Occipital lobe (tissue), 2 donors: ENCODE measurements around the gene SIPA1L3. TPM values are rescaled to one million over a fixed set of nuclear protein-coding genes. Genes with fewer than 3 reads are reported as not detected.
"Not testable (repeated sequence)": the region's sequence is repeated elsewhere in the genome, so short reads cannot be mapped to it uniquely, and the experiment has no call there.

ENCODE experiments used
- DNase-seq: peaks from one replicate; lab custom pipeline; 2025; lab: John Stamatoyannopoulos, UW
- total RNA-seq: library from RNA; depleted of rRNA; stranded (reverse); fragments of >200 nt; gene quantifications from one replicate; pipeline ENCODE4 v1.2.3, GENCODE V29; 2014

Gene SIPA1L3
- total RNA-seq, 1 donor from 2014 or later = 8.6 TPM

DNA sequence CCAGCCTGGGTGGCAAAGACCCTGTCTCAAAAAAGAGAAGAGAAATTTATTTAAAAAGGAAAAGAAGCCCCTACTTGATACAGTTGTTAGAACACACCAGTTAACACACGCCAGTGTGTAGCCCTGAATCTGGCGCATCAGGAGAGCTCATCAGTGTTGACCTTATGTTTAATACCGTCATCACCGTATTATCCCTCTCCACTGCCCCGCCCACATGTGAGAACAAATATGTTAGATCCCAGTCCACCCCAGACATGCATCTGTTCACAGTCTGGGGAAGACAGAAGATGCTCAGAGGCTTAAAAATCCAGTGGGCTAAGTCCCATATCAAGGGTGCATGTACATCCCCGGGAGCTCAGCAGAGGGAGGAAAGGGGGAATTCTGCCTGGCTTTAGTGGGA lies 161.8 kb downstream of the SIPA1L3 start:
- DNase-seq = no peak

DNA sequence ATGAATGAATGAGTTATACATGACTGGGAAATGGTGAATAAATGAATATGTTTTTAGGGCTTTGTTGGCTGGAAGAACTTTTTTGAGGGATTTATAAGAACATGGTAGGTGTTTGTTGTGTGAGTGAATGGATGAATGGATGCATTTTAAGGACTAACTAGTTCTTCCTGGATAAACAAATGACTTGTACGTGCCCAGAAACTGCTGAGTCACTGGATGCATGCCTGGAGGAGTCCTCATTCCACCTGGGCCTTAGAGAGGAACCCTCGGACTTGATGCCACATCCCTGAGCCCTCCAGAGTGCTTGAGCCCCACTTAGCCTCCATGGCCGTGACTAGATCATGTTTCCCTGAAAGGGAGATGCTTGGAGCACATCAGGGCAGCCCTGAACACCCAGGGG lies 163.6 kb downstream of the SIPA1L3 start:
- DNase-seq = no peak

DNA sequence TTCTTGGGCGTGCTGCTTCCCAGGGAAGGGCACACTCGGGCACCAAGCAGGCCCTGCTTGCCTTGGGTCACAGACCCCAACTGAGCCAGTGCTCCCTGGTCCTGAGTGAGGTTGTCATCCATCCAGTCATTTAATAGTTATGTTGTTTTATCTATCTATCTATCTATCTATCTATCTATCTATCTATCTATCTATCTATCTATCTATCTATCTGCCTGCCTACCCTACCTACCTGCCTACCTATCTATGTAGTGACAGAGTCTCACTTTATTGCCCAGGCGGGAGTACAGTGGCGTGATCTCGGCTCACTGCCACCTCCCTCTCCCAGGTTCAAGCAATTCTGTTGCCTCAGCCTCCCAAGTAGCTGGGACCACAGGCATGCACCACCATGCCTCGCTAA lies 164.0 kb downstream of the SIPA1L3 start:
- not testable (repeated sequence) for DNase-seq

DNA sequence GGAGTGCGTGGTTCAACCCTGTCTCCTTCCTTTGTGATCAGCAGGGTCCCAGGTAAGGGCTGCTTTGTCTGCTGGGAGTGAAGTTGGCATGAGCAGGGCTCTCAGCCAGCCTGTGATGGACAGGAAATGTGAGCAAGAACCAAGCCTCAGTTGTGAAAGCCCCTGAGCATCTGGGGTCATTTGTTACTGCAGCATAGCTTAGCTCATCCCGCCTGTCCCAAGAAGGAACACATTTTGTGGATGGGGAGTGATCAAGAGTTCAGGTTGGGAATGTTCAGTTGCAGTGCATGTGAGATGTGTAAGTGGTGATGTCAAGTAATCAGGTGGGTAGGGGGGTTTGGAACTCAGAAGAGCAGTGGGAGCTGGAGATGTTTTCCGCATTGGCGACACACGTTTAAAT lies 164.6 kb downstream of the SIPA1L3 start:
- no peak for DNase-seq

DNA sequence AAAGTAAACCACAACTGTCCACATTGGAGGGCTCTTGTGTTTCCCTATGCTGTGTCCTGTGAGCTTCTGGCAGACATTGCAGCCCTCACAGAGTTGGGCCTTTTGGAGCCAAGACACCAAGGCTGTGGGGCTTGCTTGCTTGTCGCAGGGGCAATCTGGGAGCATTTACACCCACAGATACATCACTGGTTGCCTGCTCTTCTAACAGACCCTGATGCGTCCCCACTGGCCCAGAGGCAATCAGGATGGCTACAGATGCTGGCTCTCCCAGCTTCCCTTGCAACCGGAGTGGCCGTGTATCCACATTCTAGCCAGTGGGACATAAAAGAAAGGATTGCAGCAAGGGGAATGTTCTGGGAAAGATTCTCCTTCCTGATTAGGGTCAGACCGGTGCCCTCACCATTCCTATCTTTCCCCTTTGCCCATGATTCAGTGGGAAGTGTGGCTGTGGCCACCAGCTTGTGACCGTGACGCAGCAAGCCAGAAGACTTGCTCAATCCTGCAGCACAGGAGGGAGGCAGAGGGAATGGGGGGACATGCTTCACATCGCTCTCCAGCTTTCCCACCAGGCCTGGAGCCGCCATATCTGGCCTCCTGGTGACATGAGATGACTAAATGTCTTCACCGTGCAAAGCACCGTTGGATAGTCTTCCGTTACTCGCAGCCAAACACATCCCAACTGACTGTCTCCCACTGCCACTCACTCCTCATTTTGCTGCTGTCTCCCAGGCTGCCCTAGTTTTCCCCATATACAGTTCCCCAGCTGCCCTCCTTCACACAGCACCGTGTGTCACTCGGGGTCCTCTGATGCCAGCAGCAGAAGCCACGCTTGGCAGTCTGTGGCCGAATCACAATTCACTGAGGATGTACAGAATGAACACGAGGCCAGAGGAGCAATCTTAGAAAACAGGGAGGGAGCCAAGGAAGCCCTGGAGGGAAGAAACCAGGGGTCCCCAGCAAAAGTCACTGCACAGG lies 166.1 kb downstream of the SIPA1L3 start:
- DNase-seq = no peak

DNA sequence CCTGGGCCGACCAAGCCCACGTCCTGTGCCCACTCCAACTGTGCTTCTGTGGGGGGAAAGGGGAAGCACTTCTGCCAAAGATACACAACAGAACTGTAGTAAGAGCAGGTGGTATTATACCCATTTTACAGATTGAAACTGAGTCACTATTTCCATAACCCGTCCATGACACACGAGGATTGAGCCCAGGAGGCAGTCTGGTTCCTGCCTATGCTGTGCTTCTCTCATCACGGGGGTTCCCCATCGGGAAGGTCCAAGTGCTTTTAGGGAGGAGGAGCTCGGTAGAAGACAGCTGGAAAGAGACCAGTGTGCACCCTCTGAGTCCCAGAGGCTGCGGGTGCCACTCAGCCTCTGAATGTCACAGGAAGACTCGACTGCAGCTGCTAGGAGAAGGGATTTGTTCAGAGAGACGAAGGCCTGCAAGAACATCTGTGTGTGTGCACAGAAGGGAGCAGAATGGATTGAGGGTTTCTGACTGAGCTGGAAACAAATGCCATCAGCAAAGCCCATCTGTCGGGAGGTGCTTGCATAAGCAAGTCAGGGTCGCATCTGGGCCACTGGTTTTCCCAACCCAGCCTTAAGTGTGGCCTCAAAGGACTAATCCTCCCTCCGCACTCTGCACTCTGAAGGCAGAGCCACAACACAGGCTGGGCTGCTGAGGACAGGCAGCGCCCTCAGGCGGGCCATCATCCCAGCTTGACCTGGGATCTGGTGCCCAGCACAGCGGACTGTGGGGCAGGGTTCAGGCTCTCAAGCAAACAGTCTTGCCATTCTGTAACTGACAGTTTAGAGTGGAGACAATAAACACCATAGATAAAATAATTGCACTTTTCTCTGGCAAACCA lies 167.1 kb downstream of the SIPA1L3 start:
- no peak for DNase-seq

DNA sequence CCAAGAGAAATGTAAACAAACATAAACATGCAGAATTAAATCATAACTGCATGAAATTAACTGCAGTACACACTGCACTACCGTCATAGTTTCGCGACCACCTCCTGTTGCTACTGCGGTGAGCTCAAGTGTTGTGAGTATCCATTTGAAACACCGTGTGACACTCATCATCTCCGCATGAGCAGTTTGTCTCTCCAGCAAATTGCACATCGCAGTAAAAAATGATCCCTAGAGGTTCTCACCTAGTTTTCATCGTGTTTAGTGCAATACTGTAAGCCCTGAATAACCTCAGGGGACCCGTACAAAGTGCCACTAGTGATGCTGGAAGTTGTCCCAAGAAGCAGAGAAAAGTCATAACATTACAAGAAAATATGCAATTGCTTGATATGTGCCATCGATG lies 169.3 kb downstream of the SIPA1L3 start:
- no peak for DNase-seq

DNA sequence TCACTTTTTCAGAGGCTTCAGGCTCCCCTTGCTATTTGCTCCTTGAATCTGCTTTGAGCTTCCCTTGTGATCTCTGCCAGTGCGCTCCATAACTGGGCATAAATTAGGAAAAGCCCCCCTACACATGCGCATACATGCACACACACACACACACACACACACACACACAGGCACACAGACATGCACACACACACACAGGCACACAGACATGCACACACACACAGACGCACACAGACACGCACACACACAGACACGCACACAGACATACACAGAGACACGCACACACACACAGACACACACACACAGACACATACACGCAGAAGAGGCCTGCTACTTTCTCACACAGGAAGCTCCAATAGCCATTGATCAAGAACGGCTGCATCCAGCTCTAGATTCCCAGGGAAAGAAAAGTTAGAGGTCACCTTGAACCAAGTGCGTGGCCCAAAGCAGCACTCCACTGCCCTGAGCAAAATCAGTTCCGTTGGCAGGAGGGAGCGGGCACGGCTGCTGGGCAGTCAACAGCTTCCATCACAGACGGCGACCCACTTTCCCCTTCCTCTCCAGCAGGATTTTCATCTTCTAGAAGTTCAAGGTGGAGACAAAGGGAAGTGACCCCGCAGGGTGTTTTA lies 171.4 kb downstream of the SIPA1L3 start:
- no peak for DNase-seq

DNA sequence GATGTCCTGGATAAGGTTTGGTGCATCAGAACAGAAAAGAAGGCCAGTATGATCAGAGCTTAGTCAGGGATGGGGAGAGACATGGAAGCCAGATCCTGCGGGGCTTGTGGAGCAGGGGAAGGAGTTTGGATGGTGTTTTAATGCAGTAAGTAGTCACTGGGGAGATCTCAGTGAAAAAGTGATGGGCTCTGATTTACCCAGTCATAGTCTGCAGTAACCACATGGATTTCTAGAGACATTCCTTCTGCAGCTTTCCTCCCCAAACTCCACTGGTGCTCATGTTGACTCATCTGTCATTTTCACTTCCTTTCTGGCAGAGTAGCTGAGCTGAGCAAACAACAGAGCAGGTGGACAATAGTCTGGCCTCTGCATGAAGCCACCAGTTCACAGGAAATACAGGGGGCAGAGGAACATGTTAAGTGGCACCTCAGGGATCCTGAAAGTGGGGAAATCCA lies 172.9 kb downstream of the SIPA1L3 start:
- no peak for DNase-seq

DNA sequence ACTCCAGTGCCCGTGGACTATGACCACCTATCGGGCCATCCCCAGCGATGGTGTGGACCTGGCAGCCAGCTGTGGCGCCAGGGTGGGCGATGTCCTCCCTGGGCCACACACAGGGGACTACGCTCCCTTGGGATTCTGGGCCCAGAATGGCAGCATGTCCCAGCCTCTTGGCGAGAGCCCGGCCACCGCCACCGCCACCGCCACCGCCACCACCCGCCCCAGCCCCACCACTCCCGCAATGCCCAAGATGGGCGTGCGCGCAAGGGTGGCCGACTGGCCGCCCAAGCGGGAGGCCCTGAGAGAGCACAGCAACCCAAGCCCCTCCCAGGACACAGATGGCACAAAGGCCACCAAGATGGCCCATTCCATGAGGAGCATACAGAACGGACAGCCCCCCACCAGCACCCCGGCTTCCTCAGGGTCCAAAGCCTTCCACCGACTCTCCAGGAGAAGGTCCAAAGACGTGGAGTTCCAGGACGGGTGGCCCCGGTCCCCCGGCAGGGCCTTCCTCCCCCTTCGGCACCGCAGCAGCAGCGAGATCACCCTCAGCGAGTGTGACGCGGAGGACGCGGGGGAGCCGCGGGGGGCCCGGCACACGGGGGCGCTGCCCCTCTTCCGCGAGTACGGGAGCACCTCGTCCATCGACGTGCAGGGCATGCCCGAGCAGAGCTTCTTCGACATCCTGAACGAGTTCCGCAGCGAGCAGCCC lies 174.7 kb downstream of the SIPA1L3 start:
- DNase-seq = no peak

DNA sequence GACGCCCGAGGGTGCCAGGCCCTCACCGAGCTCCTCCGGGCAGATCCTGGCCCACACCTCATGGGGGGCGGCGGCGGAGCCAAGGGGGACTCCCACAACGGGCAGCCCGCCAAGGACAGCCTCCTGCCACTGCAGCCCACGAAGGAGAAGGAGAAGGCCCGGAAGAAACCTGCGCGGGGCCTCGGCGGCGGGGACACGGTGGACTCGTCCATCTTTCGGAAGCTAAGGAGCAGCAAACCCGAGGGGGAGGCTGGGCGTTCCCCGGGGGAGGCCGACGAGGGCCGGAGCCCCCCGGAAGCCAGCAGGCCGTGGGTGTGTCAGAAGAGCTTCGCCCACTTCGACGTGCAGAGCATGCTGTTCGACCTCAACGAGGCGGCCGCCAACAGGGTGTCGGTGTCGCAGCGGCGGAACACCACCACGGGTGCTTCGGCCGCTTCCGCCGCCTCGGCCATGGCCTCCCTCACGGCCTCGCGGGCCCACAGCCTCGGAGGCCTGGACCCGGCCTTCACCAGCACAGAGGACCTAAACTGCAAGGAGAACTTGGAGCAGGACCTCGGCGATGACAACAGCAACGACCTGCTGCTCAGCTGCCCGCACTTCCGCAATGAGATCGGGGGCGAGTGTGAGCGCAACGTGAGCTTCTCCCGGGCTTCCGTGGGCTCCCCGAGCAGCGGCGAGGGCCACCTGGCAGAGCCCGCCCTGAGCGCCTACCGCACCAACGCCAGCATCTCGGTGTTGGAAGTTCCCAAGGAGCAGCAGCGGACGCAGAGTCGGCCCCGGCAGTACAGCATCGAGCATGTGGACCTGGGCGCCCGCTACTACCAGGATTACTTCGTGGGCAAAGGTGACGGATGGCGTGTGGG lies 175.5 kb downstream of the SIPA1L3 start:
- no peak for DNase-seq

DNA sequence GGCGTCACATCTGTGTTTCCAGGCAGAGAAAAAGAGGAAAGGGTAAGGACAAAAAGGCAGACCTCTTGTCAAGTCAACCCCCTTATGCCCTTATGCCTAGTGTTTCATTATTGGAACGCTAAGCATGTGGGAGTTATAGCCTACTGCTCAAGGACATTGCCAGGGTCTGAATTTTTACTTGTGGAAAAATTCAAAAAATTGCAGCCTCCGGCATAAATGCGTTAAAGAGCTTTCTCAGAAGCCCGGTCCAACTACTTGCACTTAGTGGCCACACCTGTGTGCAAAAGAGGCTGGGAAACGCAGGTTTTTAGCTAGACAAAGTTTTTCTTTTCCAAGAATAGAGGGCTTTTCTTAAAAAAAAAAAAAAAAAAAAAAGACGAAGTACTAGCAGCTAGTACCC lies 177.2 kb downstream of the SIPA1L3 start:
- DNase-seq = no peak

DNA sequence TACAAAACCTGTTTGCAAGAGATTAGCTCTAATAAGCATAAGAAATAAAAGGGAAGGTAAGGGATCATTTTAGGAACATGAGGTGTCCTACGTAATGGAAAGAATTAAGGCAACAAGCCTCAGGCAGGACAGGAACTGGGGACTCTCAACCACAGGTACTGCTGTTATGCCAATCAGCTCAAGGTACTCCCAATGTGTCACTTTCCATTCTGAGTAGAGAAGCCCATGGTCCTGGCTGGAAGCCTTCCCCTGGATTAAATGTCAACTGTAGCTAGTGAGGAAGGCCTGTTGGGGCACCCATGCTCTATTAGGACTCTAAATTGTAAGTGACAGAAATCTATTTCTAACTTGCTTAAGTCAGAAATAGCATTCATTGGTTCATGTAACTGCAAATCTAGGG lies 182.4 kb downstream of the SIPA1L3 start:
- DNase-seq = no peak

DNA sequence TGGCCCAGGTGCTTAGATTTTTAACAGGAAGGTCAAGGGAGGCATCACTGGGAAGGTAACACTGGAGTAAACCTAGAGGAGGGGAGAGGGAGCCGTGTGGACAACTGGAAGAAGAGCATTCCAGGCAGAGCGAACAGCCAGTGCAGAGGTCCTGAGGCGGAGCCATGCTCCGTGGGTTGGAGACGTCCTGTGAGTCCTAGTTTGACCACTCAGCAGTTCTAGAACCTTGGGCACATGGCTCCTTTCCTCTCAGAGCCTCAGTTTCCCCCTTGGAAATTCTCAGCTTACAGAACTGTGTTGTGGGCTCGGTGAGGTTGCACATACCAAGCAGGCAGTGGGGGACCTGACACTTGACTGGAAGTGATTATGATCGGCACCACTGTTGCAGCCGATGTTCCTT lies 186.1 kb downstream of the SIPA1L3 start:
- DNase-seq = no peak

DNA sequence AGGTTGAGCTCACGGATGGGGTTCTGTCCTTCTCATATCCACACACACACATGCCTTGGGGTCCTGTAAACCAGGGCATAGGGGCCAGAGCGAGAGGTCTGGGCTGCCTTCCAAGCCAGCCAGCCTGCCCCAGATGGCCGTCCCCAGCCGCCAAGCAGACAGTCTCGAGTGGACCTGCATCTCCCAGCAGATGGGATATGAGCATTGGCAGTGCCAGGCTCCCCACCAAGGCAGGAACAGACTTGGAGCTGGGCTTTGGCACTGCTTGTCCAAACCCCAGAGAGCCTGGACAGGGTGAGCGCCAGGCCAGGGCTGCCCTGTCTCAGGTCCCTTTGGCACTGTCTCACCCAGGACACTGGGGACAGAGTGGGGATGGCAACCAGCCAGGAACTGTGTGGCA lies 186.6 kb downstream of the SIPA1L3 start:
- no peak for DNase-seq

DNA sequence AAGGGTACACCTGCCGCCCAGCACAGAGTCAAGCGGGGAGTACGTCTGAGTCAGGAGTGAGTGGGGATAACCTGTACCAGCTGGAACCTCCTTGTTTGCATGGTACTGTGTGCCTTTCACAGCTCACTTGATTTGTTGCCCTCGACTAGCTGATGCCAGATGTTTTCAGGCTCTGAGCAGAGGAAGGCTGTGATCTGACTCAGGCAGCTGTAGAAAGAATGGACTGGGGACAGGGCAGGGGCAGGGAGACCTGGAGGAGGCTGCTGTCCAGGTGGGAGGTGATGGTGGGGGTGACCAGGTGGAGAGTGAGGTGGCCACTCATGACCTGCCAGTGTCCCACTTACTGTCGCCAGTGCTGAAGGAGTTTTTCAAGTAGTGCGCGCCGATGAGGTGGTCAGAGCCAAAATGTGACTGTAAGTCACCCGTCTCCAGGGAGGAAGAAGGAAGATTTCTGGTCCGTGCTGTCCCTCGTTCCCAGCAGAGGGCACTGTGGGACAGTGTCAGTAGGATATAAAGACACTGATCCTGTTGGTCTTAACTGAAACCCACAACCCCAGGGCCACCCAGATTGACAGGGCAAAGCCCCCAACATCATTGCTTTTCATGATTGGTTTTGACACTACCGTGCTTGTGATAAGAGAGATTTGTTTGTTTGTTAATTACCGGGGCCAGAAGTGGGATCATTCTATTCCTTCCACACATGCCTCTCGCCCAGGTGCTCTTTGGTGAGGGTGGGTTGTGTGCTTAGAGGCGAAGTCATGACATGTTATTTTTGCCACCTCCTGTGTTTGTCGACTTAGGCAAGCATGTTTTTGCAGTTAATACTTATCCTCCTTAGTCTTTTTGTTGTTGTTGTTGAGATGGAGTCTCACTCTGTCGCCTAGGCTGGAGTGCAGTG lies 188.7 kb downstream of the SIPA1L3 start:
- DNase-seq = peak; percentile 47

DNA sequence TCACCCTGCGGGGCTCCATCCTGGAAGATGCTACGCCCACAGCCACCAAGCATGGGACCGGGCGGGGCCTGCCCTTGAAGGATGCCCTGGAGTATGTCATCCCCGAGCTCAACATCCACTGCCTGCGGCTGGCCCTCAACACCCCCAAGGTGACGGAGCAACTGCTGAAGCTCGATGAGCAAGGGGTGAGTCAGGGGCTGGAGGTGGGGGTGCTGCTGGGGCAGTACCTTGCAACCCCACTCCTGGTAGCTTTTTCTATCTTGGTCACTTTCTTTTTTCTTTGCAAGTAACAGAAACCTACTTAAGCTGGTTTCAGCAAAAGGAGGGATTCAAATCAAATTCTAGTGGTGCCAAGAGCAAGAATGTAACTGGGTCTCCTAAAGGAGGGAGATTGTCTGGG lies 193.0 kb downstream of the SIPA1L3 start:
- DNase-seq = no peak

DNA sequence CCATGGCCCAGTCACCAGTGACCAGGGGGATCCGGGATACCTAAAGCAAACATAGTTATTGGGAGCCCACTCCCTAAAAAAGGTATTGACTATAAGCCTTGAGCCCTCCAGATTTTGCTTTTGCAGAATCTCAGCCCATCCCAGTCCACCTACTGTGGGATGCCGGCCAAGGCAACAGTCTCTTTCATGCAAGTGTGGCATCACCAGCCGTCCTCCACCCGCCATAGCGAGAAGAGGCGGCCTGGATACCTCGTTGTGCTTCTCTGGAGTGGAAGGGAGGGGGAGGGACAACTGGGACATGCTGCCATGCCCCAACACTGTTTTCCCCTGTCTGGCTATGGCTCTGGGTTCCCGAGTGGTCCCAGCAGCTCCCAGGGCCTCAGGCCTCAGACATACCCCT lies 193.6 kb downstream of the SIPA1L3 start:
- peak; percentile 16 for DNase-seq

DNA sequence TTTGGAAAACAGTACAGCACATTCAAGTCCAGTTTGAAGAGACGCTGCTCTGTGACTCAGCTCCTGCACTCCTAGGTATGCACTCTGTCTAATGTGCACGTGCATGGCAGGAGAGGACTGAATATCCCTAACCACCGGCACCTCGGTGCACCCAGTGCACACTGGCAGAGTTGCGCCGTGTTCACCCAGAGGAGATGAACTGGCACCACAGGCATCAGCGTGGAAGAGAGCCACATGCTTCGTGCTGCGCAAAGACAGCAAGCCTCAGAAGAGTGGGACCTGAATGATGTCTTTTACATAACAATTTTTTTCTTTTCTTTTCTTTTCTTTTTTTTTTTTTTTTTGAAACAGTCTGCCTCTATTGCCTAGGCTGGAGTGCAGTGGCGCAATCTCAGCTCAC lies 194.7 kb downstream of the SIPA1L3 start:
- no peak for DNase-seq
